Kidney (tissue), 14 donors: ENCODE measurements around the gene TTC39B. TPM values are rescaled to one million over a fixed set of nuclear protein-coding genes. Genes with fewer than 3 reads are reported as not detected.

ENCODE experiments used
- DNase-seq, 5 donors: peaks; one replicate each; pipeline ENCODE4 v3.0.0-alpha.2; 2013 to 2020
- FAIRE-seq: peaks from 2 replicates; lab custom pipeline; 2012; peaks lifted over from hg19 to GRCh38; lab: Jason Lieb, UNC
- H3K27ac ChIP-seq, 2 donors: one replicate each; pipeline ENCODE4 v1.7.0; 2013; ENCODE audit warnings: low read depth in 2 of 2, low read length in 2 of 2, inconsistent platforms in 1 of 2
- H3K27me3 ChIP-seq: one replicate; pipeline ENCODE4 v1.7.1; 2013; ENCODE audit warnings: low read length, inconsistent platforms; ENCODE audit not compliant: control insufficient read depth, insufficient read depth
- H3K36me3 ChIP-seq, 3 donors: one replicate each; pipeline versions ENCODE4 v1.7.0 to v1.7.1; 2013; ENCODE audit warnings: low read length in 3 of 3, control low read depth in 1 of 3, inconsistent platforms in 1 of 3; ENCODE audit not compliant: insufficient read depth in 3 of 3, control insufficient read depth in 2 of 3
- H3K4me1 ChIP-seq, 3 donors: one replicate each; pipeline versions ENCODE4 v1.7.0 to v1.7.1; 2013; ENCODE audit warnings: low read length in 3 of 3, inconsistent platforms in 1 of 3, low read depth in 1 of 3; ENCODE audit not compliant: control insufficient read depth in 2 of 3, insufficient read depth in 2 of 3
- H3K4me3 ChIP-seq, 3 donors: one replicate each; pipeline versions ENCODE4 v1.7.0 to v1.8.1; 2013; ENCODE audit warnings: low read length in 3 of 3, control low read depth in 1 of 3, inconsistent platforms in 1 of 3
- H3K9ac ChIP-seq, 3 donors: one replicate each; pipeline versions ENCODE4 v1.7.0 to v1.7.1; 2013; ENCODE audit warnings: low read length in 3 of 3, control low read depth in 1 of 3, inconsistent platforms in 1 of 3
- H3K9me3 ChIP-seq, 3 donors: one replicate each; pipeline versions ENCODE4 v1.7.0 to v1.7.1; 2013; ENCODE audit warnings: low read length in 3 of 3, control low read depth in 1 of 3, inconsistent platforms in 1 of 3; ENCODE audit not compliant: control insufficient read depth in 2 of 3, insufficient read depth in 1 of 3
- CTCF ChIP-seq: IDR thresholded peaks from 3 replicates; pipeline ENCODE4 v1.5.1; 2012; ENCODE audit warnings: mild to moderate bottlenecking, moderate library complexity, borderline replicate concordance; ENCODE audit not compliant: insufficient read depth; ENCODE audit errors: extremely low read depth
- intact Hi-C: fragments of 100-400 bp; cut with DNase I; formaldehyde crosslinking; loops from one replicate; pipeline ENCODE4 v1.11.1; 2022
- polyA plus RNA-seq: library from polyadenylated mRNA; stranded (reverse); fragments of 350-450 nt; fragmentation: Illumina TruSeq; extraction: RNeasy Lipid Tissue Mini Kit (QIAGEN cat#74804); gene quantifications from one replicate; pipeline ENCODE4 v1.2.3, GENCODE V29; 2014; ENCODE audit warnings: low read depth, low replicate concordance; ENCODE audit not compliant: insufficient read depth
- total RNA-seq: library from RNA; stranded (reverse); fragmentation: NEBNext Ultra II Directional; extraction: Animal tissue kit (Norgen Biotek cat#: 25700); gene quantifications from one replicate; pipeline ENCODE4 v1.2.1, GENCODE V29; 2021
- donor health status: control.
- donor health status: control.
- donor health status: control.
- donor health status: control.
- donor health status: control.
- donor health status: DM: yes; HTN: yes; CAD: no.
- donor health status: Normal renal cell carcinoma (clear cell type).

TTC39B gene
- total and polyA plus RNA-seq, 2 donors from 2014 or later = 4.9 to 22.0 TPM

DNA sequence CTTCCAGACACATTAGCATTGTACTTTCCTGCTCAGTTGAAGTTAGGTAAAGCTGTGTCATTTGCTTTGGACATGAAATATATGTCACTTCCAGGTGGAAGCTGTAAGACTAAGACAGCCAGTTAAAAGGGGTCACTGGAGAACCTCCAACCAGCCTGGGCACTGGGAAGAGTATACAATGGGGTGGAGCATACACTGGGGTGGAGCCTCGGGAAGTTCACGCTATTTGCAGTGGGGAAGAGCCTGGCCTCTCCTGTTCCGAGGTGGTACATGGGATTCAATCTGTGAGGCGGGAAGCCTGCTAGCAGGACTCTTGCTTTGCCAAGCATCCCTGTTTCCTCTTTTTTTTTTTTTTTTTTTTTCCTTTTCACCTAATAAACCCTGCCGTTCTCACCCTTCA is 145.3 kb downstream of the TTC39B start:
- no peak for TF ChIP-seq CTCF
- Histone ChIP-seq H3K9ac (no peak overlapping the region), H3K36me3 (no peaks in the 10 kb centered on the region), H3K27ac (no peak overlapping the region), H3K4me1 (no peaks in the 10 kb centered on the region), H3K9me3 (no peaks in the 10 kb centered on the region), H3K27me3 (no peaks in the 10 kb centered on the region), H3K4me3 (no peak overlapping the region)
- peak in 2 of 5 donors; percentile 12 to 37 for DNase-seq
- no peak for FAIRE-seq
- intact Hi-C loops = no loop called here

DNA sequence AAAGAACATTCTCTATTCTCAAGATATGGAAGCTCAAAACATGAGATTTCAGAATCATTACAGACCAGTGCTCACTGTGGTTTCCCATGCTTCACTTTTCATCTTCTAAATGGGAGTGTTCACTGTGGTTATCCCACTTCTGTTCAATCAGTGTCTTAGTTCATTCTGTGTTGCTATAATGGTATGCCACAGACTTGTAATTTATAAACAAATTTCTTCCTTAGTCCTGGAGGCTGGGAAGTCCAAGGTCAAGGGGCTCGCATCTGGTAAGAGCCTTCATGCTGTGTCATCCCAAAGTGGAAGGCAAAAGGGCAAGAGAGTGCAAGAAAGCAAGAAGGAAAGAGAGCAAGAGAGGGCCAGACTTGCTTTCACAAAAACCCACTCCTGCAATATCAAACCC is 146.3 kb downstream of the TTC39B start:
- no peak for TF ChIP-seq CTCF
- Histone ChIP-seq H3K27me3 (no peaks in the 10 kb centered on the region), H3K9me3 (no peaks in the 10 kb centered on the region), H3K27ac (no peak overlapping the region), H3K9ac (no peak overlapping the region), H3K36me3 (no peaks in the 10 kb centered on the region), H3K4me1 (peaks cover 0 to 3% (median 2%) of the 10 kb centered on the region in 3 donors), H3K4me3 (no peak overlapping the region)
- intact Hi-C loops = no loop called here
- FAIRE-seq (no peak), DNase-seq (no peak)

DNA sequence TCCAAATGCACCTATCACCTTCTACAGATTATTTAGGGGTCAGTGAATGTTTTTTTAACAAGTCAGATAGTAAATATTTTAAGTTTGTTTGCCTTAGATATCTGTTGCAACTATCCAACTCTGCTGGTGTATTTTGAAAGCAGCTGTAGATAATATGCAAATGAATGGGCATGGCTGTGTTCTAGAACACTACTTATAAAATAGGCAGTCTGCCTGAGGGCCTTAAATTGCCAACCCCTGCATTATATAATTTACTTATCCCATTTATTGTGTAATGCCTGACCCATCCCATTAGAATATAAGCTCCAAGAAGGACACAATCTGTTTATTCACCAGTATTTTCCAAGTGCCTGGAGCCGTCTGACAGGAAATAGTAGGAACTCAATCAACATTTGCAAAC is 149.0 kb downstream of the TTC39B start:
- H3K9me3 ChIP-seq = no peaks in the 10 kb centered on the region
- no peaks in the 10 kb centered on the region for H3K27me3 ChIP-seq
- no peak for TF ChIP-seq CTCF
- DNase-seq (no peak), FAIRE-seq (no peak)
- no peaks in the 10 kb centered on the region for H3K36me3 ChIP-seq
- H3K4me1 ChIP-seq = peaks cover 3 to 4% (median 4%) of the 10 kb centered on the region in 3 donors
- H3K9ac ChIP-seq = no peak overlapping the region
- no peak overlapping the region for H3K27ac ChIP-seq
- intact Hi-C loops = no loop called here
- no peak overlapping the region for H3K4me3 ChIP-seq

DNA sequence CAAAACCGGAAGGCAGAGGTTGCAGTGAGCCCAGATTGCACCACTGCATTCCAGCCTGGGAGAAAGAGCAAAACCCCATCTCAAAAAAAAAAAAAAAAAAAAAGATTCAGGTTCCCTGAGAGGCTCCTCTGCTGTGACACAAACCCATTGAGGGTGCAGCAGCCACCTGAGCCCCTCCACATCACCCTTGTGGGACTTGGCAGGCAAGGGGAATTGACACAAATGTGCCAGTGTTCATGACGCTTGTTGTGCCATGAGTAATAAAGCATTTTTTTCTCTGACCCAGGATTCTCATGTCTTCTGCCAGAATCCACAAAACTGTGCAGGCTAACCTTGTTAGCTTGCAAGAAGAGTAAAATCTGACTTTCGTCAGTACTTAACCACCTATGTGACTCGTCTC is 149.6 kb downstream of the TTC39B start:
- intact Hi-C loops = no loop called here
- no peaks in the 10 kb centered on the region for H3K27me3 ChIP-seq
- no peak overlapping the region for H3K27ac ChIP-seq
- H3K9me3 ChIP-seq = no peaks in the 10 kb centered on the region
- FAIRE-seq (no peak), DNase-seq (no peak)
- no peak overlapping the region for H3K4me3 ChIP-seq
- H3K36me3 ChIP-seq = no peaks in the 10 kb centered on the region
- H3K9ac ChIP-seq = no peak overlapping the region
- H3K4me1 ChIP-seq = peaks cover 3 to 4% (median 4%) of the 10 kb centered on the region in 3 donors
- TF ChIP-seq CTCF = no peak
